Measurements from ENCODE around the gene ATG9A.

ATG9A gene

GRCh38 chr2:219175928-219176817 is 53.3 kb downstream of the ATG9A start:
- peak; percentile 5 for TF ChIP-seq CTCF (IDR thresholded peaks at IDR 0.05; ENCODE audit: insufficient read depth, low read depth, low read length, missing control alignments)
- DNase-seq (ENCODE audit: low read depth), result peak; percentile 36

GRCh38 chr2:219175486-219175885 is 54.0 kb downstream of the ATG9A start:
- H3K4me3 ChIP-seq (ENCODE audit: low read length), result peak overlapping the region; percentile 91
- no peak for TF ChIP-seq CTCF (IDR thresholded peaks at IDR 0.05; ENCODE audit: insufficient read depth, low read depth, low read length, missing control alignments)
- no peak for DNase-seq (ENCODE audit: low read depth)

More at GRCh38 chr2:219175928-219176817, 53.3 kb downstream of the ATG9A start:
- peak overlapping the region; percentile 91 for H3K4me3 ChIP-seq (ENCODE audit: low read length)

- no peak for TF ChIP-seq CTCF (IDR thresholded peaks at IDR 0.05; ENCODE audit: insufficient read depth, low read depth, low read length, missing control alignments)
- no peak for DNase-seq (ENCODE audit: low read depth)
Observed at GRCh38 chr2:219174801-219175200, 54.6 kb downstream of the ATG9A start.

GRCh38 chr2:219174146-219174545 is 55.3 kb downstream of the ATG9A start:
- H3K4me3 ChIP-seq (ENCODE audit: low read length), result no peak overlapping the region
- no peak for TF ChIP-seq CTCF (IDR thresholded peaks at IDR 0.05; ENCODE audit: insufficient read depth, low read depth, low read length, missing control alignments)
- DNase-seq (ENCODE audit: low read depth), result no peak

More at GRCh38 chr2:219174801-219175200, 54.6 kb downstream of the ATG9A start:
- H3K4me3 ChIP-seq (ENCODE audit: low read length), result no peak overlapping the region

GRCh38 chr2:219173176-219173575 is 56.3 kb downstream of the ATG9A start:
- H3K4me3 ChIP-seq (ENCODE audit: low read length), result no peak overlapping the region
- no peak for DNase-seq (ENCODE audit: low read depth)
- no peak for TF ChIP-seq CTCF (IDR thresholded peaks at IDR 0.05; ENCODE audit: insufficient read depth, low read depth, low read length, missing control alignments)

- no peak overlapping the region for H3K4me3 ChIP-seq (ENCODE audit: low read length)
- no peak for TF ChIP-seq CTCF (IDR thresholded peaks at IDR 0.05; ENCODE audit: insufficient read depth, low read depth, low read length, missing control alignments)
- no peak for DNase-seq (ENCODE audit: low read depth)
Observed at GRCh38 chr2:219172231-219173154, 56.9 kb downstream of the ATG9A start.
